PC-9 (cell line): ENCODE measurements around the gene KRTAP25-1.

Experiments
- EZH2 ChIP-seq: fragments of 200-600 bp; sonication (generic); IDR thresholded peaks from 2 replicates; pipeline ENCODE4 v1.8.0; 2017; ENCODE audit warnings: antibody characterized with exemption, low read depth
- TF ChIP-seq, protein P1 (sequence below): fragments of 200-600 bp; sonication (generic); conservative IDR thresholded peaks from 2 replicates; pipeline ENCODE4 v1.6.1; 2017; ENCODE audit warnings: mixed run types, antibody characterized with exemption, mild to moderate bottlenecking, moderate library complexity

DNA sequence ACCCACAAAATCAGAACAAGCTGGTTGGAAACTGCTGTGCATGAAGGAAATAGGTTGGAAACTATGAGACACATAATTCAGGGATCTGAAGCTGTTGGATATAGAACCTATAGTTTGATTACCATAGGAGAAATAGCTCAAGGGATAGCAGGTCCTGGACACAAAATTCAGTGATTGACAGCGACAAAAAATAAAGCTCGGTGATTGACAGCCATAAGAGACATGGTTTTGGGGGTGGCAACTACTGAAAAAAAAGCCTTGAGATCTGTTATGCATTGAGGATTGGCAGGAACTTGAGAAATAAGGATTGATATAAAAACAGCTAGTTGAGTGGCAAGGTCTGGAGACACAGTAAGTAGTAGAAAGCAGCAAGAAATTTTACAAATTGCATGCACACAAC, at the start of gene KRTAP25-1:
- TF ChIP-seq EZH2 = no peak
- TF ChIP-seq, protein P1, sequence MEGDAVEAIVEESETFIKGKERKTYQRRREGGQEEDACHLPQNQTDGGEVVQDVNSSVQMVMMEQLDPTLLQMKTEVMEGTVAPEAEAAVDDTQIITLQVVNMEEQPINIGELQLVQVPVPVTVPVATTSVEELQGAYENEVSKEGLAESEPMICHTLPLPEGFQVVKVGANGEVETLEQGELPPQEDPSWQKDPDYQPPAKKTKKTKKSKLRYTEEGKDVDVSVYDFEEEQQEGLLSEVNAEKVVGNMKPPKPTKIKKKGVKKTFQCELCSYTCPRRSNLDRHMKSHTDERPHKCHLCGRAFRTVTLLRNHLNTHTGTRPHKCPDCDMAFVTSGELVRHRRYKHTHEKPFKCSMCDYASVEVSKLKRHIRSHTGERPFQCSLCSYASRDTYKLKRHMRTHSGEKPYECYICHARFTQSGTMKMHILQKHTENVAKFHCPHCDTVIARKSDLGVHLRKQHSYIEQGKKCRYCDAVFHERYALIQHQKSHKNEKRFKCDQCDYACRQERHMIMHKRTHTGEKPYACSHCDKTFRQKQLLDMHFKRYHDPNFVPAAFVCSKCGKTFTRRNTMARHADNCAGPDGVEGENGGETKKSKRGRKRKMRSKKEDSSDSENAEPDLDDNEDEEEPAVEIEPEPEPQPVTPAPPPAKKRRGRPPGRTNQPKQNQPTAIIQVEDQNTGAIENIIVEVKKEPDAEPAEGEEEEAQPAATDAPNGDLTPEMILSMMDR = no peak
